Astrocyte of the hippocampus (primary cell): Measurements from ENCODE around the gene TAF11L12.
"Not testable (repeated sequence)": the region's sequence is repeated elsewhere in the genome, so short reads cannot be mapped to it uniquely, and the experiment has no call there.

Source experiments
- DNase-seq: peaks from one replicate; pipeline ENCODE4 v3.0.0; 2011; ENCODE audit warnings: low read depth, low spot score

Gene TAF11L12

GRCh38 chr5:17610092-17610491 is at the start of gene TAF11L12:
TAF11L12 (plus strand) TSS chr5:17610392.
- DNase-seq, result not testable (repeated sequence)

- not testable (repeated sequence) for DNase-seq
These were observed 24.5 kb upstream of the TAF11L12 start, which contains the start of gene TAF11L7 for GRCh38 chr5:17585658-17586057. TAF11L7 (minus strand) TSS chr5:17585758.

- DNase-seq, result not testable (repeated sequence)
These were observed 19.3 kb upstream of the TAF11L12 start, which contains the start of gene TAF11L8 for GRCh38 chr5:17590860-17591259. TAF11L8 (minus strand) TSS chr5:17590960.

GRCh38 chr5:17594255-17594654 is 15.9 kb upstream of the TAF11L12 start, which contains the start of gene TAF11L9:
TAF11L9 (minus strand) TSS chr5:17594394.
- DNase-seq, result not testable (repeated sequence)

GRCh38 chr5:17597728-17598127 is 12.5 kb upstream of the TAF11L12 start, which contains the start of gene TAF11L10:
TAF11L10 (minus strand) TSS chr5:17597828.
- DNase-seq, result not testable (repeated sequence)

- not testable (repeated sequence) for DNase-seq
These were observed 6.3 kb upstream of the TAF11L12 start, which contains the start of gene TAF11L11 for GRCh38 chr5:17603880-17604279. TAF11L11 (plus strand) TSS chr5:17604183.

GRCh38 chr5:17604951-17605350 is 5.2 kb upstream of the TAF11L12 start:
- DNase-seq, result no peak

GRCh38 chr5:17607461-17607860 is 2.7 kb upstream of the TAF11L12 start:
- DNase-seq, result not testable (repeated sequence)

GRCh38 chr5:17614872-17615605 is 4.8 kb downstream of the TAF11L12 start:
- no peak for DNase-seq

GRCh38 chr5:17619354-17619753 is 9.2 kb downstream of the TAF11L12 start:
- DNase-seq, result no peak

- no peak for DNase-seq
These were observed 10.4 kb downstream of the TAF11L12 start for GRCh38 chr5:17620627-17621026.

- no peak for DNase-seq
These were observed 15.5 kb downstream of the TAF11L12 start for GRCh38 chr5:17625686-17626085.

GRCh38 chr5:17631788-17632187 is 21.6 kb downstream of the TAF11L12 start, which contains the start of gene TAF11L13:
TAF11L13 (plus strand) TSS chr5:17632088.
- DNase-seq, result not testable (repeated sequence)

- no peak for DNase-seq
These were observed 24.0 kb downstream of the TAF11L12 start, which contains the start of gene TAF11L14 for GRCh38 chr5:17634160-17634559. TAF11L14 (plus strand) TSS chr5:17634460.

- not testable (repeated sequence) for DNase-seq
These were observed 39.0 kb downstream of the TAF11L12 start for GRCh38 chr5:17649232-17649631.

- DNase-seq, result not testable (repeated sequence)
These were observed 45.1 kb downstream of the TAF11L12 start for GRCh38 chr5:17655201-17655759.

GRCh38 chr5:17655921-17656320 is 45.7 kb downstream of the TAF11L12 start:
- no peak for DNase-seq
